ENCODE measurements around the gene ITPR1.

The ITPR1 gene

GRCh38 chr3:4642611-4643010 lies 149.5 kb downstream of the ITPR1 start:
- WGBS: 92% methylated on average over 6 of the region's 8 CpGs
- no peak overlapping the region for H2AFZ ChIP-seq (ENCODE audit: low read depth, low read length)
- H2BK12ac ChIP-seq (ENCODE audit: low read length in 2 of 2): no peak overlapping the region
- peaks cover 8 to 9% of the 10 kb centered on the region in 2 experiments for H3K27me3 ChIP-seq (ENCODE audit: control insufficient read depth in 1 of 2, insufficient read depth in 1 of 2, low read length in 2 of 2)
- no peak overlapping the region for H2BK15ac ChIP-seq (ENCODE audit: low read depth, poor library complexity, severe bottlenecking)
- H3K9ac ChIP-seq (ENCODE audit: low read length): no peak overlapping the region
- H3K23ac ChIP-seq (ENCODE audit: low read length in 2 of 2): no peak overlapping the region
- H4K8ac ChIP-seq (ENCODE audit: low read length): no peak overlapping the region
- no peak overlapping the region for H3K4me2 ChIP-seq (ENCODE audit: low read length, poor library complexity, severe bottlenecking)
- H2BK120ac ChIP-seq (ENCODE audit: low read depth, low read length): no peak overlapping the region
- no peak overlapping the region for H2AK5ac ChIP-seq (ENCODE audit: low read length, severe bottlenecking)
- no peaks in the 10 kb centered on the region for H3K9me3 ChIP-seq (ENCODE audit: control insufficient read depth, low read length)
- H4K91ac ChIP-seq (ENCODE audit: low read length): no peak overlapping the region
- no peak overlapping the region for H3K14ac ChIP-seq (ENCODE audit: low read length in 2 of 2)
- H3K4ac ChIP-seq (ENCODE audit: low read depth in 1 of 2, low read length in 2 of 2): no peak overlapping the region
- DNase-seq: no peak
- no peaks in the 10 kb centered on the region for H3K79me1 ChIP-seq (replicated peaks; ENCODE audit: low read length, poor library complexity, severe bottlenecking)
- no peak overlapping the region for H3K18ac ChIP-seq (ENCODE audit: low read depth in 1 of 2, low read length in 2 of 2)
- H3K27ac ChIP-seq (ENCODE audit: low read length, poor library complexity, severe bottlenecking): no peak overlapping the region
- no peaks in the 10 kb centered on the region for H3K4me1 ChIP-seq (ENCODE audit: control insufficient read depth, insufficient read depth, low read depth, low read length)
- no peak overlapping the region for H3K4me3 ChIP-seq (ENCODE audit: insufficient read depth in 1 of 2, low read depth in 1 of 2, low read length in 2 of 2)
- no peaks in the 10 kb centered on the region for H3K36me3 ChIP-seq (ENCODE audit: control insufficient read depth in 1 of 2, insufficient read depth in 2 of 2, low read depth in 1 of 2, low read length in 2 of 2)
- no peak overlapping the region for H2BK5ac ChIP-seq (ENCODE audit: low read depth, low read length, poor library complexity, severe bottlenecking)

- WGBS: 93% methylated on average over 9 of the region's 9 CpGs
- Histone ChIP-seq H2BK5ac (ENCODE audit: low read depth, low read length, poor library complexity, severe bottlenecking) (no peak overlapping the region), H2AK5ac (ENCODE audit: low read length, severe bottlenecking) (no peak overlapping the region), H2BK120ac (ENCODE audit: low read depth, low read length) (no peak overlapping the region), H3K27me3 (ENCODE audit: control insufficient read depth in 1 of 2, insufficient read depth in 1 of 2, low read length in 2 of 2) (peaks cover 0 to 4% of the 10 kb centered on the region in 2 experiments), H2BK15ac (ENCODE audit: low read depth, poor library complexity, severe bottlenecking) (no peak overlapping the region), H2BK12ac (ENCODE audit: low read length in 2 of 2) (no peak overlapping the region), H3K14ac (ENCODE audit: low read length in 2 of 2) (no peak overlapping the region), H3K4ac (ENCODE audit: low read depth in 1 of 2, low read length in 2 of 2) (no peak overlapping the region), H3K4me3 (ENCODE audit: insufficient read depth in 1 of 2, low read depth in 1 of 2, low read length in 2 of 2) (no peak overlapping the region), H2AFZ (ENCODE audit: low read depth, low read length) (no peak overlapping the region), H4K8ac (ENCODE audit: low read length) (no peak overlapping the region), H3K79me1 (replicated peaks; ENCODE audit: low read length, poor library complexity, severe bottlenecking) (no peaks in the 10 kb centered on the region), H4K91ac (ENCODE audit: low read length) (no peak overlapping the region), H3K18ac (ENCODE audit: low read depth in 1 of 2, low read length in 2 of 2) (no peak overlapping the region), H3K27ac (ENCODE audit: low read length, poor library complexity, severe bottlenecking) (no peak overlapping the region), H3K23ac (ENCODE audit: low read length in 2 of 2) (no peak overlapping the region), H3K9ac (ENCODE audit: low read length) (no peak overlapping the region), H3K36me3 (ENCODE audit: control insufficient read depth in 1 of 2, insufficient read depth in 2 of 2, low read depth in 1 of 2, low read length in 2 of 2) (no peaks in the 10 kb centered on the region), H3K4me1 (ENCODE audit: control insufficient read depth, insufficient read depth, low read depth, low read length) (no peaks in the 10 kb centered on the region), H3K9me3 (ENCODE audit: control insufficient read depth, low read length) (no peaks in the 10 kb centered on the region), H3K4me2 (ENCODE audit: low read length, poor library complexity, severe bottlenecking) (no peak overlapping the region)
- DNase-seq: no peak
These were observed 150.9 kb downstream of the ITPR1 start for GRCh38 chr3:4643904-4644547.

- no peak overlapping the region for H2BK12ac ChIP-seq (ENCODE audit: low read length in 2 of 2)
- no peak overlapping the region for H3K23ac ChIP-seq (ENCODE audit: low read length in 2 of 2)
- H3K4me1 ChIP-seq (ENCODE audit: control insufficient read depth, insufficient read depth, low read depth, low read length): no peaks in the 10 kb centered on the region
- no peak for DNase-seq
- no peak overlapping the region for H2BK5ac ChIP-seq (ENCODE audit: low read depth, low read length, poor library complexity, severe bottlenecking)
- H3K18ac ChIP-seq (ENCODE audit: low read depth in 1 of 2, low read length in 2 of 2): no peak overlapping the region
- no peak overlapping the region for H3K4me3 ChIP-seq (ENCODE audit: insufficient read depth in 1 of 2, low read depth in 1 of 2, low read length in 2 of 2)
- 91% methylated on average over 3 of the region's 3 CpGs for WGBS
- H2BK120ac ChIP-seq (ENCODE audit: low read depth, low read length): no peak overlapping the region
- no peak overlapping the region for H3K27ac ChIP-seq (ENCODE audit: low read length, poor library complexity, severe bottlenecking)
- no peaks in the 10 kb centered on the region for H3K79me1 ChIP-seq (replicated peaks; ENCODE audit: low read length, poor library complexity, severe bottlenecking)
- no peak overlapping the region for H3K14ac ChIP-seq (ENCODE audit: low read length in 2 of 2)
- H4K91ac ChIP-seq (ENCODE audit: low read length): no peak overlapping the region
- no peak overlapping the region for H3K4ac ChIP-seq (ENCODE audit: low read depth in 1 of 2, low read length in 2 of 2)
- no peak overlapping the region for H2AK5ac ChIP-seq (ENCODE audit: low read length, severe bottlenecking)
- no peaks in the 10 kb centered on the region for H3K9me3 ChIP-seq (ENCODE audit: control insufficient read depth, low read length)
- H3K4me2 ChIP-seq (ENCODE audit: low read length, poor library complexity, severe bottlenecking): no peak overlapping the region
- H3K36me3 ChIP-seq (ENCODE audit: control insufficient read depth in 1 of 2, insufficient read depth in 2 of 2, low read depth in 1 of 2, low read length in 2 of 2): no peaks in the 10 kb centered on the region
- no peak overlapping the region for H2AFZ ChIP-seq (ENCODE audit: low read depth, low read length)
- no peaks in the 10 kb centered on the region for H3K27me3 ChIP-seq (ENCODE audit: control insufficient read depth in 1 of 2, insufficient read depth in 1 of 2, low read length in 2 of 2)
- no peak overlapping the region for H3K9ac ChIP-seq (ENCODE audit: low read length)
- no peak overlapping the region for H2BK15ac ChIP-seq (ENCODE audit: low read depth, poor library complexity, severe bottlenecking)
- H4K8ac ChIP-seq (ENCODE audit: low read length): no peak overlapping the region
These were observed 151.8 kb downstream of the ITPR1 start for GRCh38 chr3:4644951-4645350.

DNA sequence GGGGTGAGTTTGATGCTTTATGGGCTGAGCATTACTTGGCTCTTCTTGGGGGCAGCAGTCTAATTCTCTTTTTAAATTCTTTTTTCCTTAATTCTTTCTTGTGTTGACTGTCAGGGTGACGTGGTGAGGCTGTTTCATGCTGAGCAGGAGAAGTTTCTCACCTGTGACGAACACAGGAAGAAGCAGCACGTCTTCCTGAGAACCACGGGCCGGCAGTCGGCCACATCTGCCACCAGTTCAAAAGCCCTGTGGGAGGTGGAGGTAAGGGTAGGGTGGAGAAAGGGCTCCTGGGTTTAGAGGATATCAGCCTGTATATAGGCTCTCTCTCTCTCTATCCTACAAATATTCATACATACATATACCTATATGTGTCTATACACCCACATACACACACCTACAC lies 152.3 kb downstream of the ITPR1 start:
- no peak overlapping the region for H3K14ac ChIP-seq (ENCODE audit: low read length in 2 of 2)
- no peak overlapping the region for H3K4me2 ChIP-seq (ENCODE audit: low read length, poor library complexity, severe bottlenecking)
- WGBS: 97% methylated on average over 3 of the region's 6 CpGs
- H4K8ac ChIP-seq (ENCODE audit: low read length): no peak overlapping the region
- H3K36me3 ChIP-seq (ENCODE audit: control insufficient read depth in 1 of 2, insufficient read depth in 2 of 2, low read depth in 1 of 2, low read length in 2 of 2): no peaks in the 10 kb centered on the region
- DNase-seq: no peak
- H3K9ac ChIP-seq (ENCODE audit: low read length): no peak overlapping the region
- no peaks in the 10 kb centered on the region for H3K4me1 ChIP-seq (ENCODE audit: control insufficient read depth, insufficient read depth, low read depth, low read length)
- H2AK5ac ChIP-seq (ENCODE audit: low read length, severe bottlenecking): no peak overlapping the region
- no peak overlapping the region for H3K4ac ChIP-seq (ENCODE audit: low read depth in 1 of 2, low read length in 2 of 2)
- no peak overlapping the region for H2AFZ ChIP-seq (ENCODE audit: low read depth, low read length)
- H2BK15ac ChIP-seq (ENCODE audit: low read depth, poor library complexity, severe bottlenecking): no peak overlapping the region
- no peak overlapping the region for H3K18ac ChIP-seq (ENCODE audit: low read depth in 1 of 2, low read length in 2 of 2)
- no peak overlapping the region for H3K27ac ChIP-seq (ENCODE audit: low read length, poor library complexity, severe bottlenecking)
- H3K4me3 ChIP-seq (ENCODE audit: insufficient read depth in 1 of 2, low read depth in 1 of 2, low read length in 2 of 2): no peak overlapping the region
- no peak overlapping the region for H3K23ac ChIP-seq (ENCODE audit: low read length in 2 of 2)
- no peaks in the 10 kb centered on the region for H3K27me3 ChIP-seq (ENCODE audit: control insufficient read depth in 1 of 2, insufficient read depth in 1 of 2, low read length in 2 of 2)
- no peak overlapping the region for H4K91ac ChIP-seq (ENCODE audit: low read length)
- no peaks in the 10 kb centered on the region for H3K9me3 ChIP-seq (ENCODE audit: control insufficient read depth, low read length)
- no peak overlapping the region for H2BK12ac ChIP-seq (ENCODE audit: low read length in 2 of 2)
- H2BK5ac ChIP-seq (ENCODE audit: low read depth, low read length, poor library complexity, severe bottlenecking): no peak overlapping the region
- H2BK120ac ChIP-seq (ENCODE audit: low read depth, low read length): no peak overlapping the region
- no peaks in the 10 kb centered on the region for H3K79me1 ChIP-seq (replicated peaks; ENCODE audit: low read length, poor library complexity, severe bottlenecking)

Data from mesenchymal stem cell (in vitro differentiated cells and primary cell).